Endothelial cell of umbilical vein (primary cell): ENCODE results near the gene LRRC71. TPM values are rescaled to one million over a fixed set of nuclear protein-coding genes. Genes with fewer than 3 reads are reported as not detected.
A peak's percentile ranks its signal among the peaks of the same experiment; 100 is the strongest.

ENCODE experiments used
- BruUV-seq: library from RNA; stranded (reverse); fragments of 400-500 nt; replicated peaks from 2 replicates; lab custom pipeline; 2021; lab: Mats Ljungman, UMichigan
- CTCF ChIA-PET: fragments of 300-600, 350-600 bp; sonication (Branson Sonifier 250); formaldehyde crosslinking; loops from one replicate; lab custom pipeline; 2021; ENCODE audit warnings: antibody characterized with exemption, inconsistent platforms; lab: Charles Lee
- POLR2A ChIA-PET: fragments of 300-600, 350-600 bp; sonication (Branson Sonifier 250); formaldehyde crosslinking; loops from one replicate; lab custom pipeline; 2021; ENCODE audit warnings: antibody characterized with exemption, inconsistent platforms; lab: Charles Lee
- DNase-seq: peaks from one replicate; pipeline ENCODE4 v3.0.0-alpha.2; 2011; ENCODE audit warnings: low read depth, low spot score
- FAIRE-seq: peaks from 2 replicates; lab custom pipeline; 2011; peaks lifted over from hg19 to GRCh38; lab: Jason Lieb, UNC
- H2AFZ ChIP-seq: 2 replicates; pipeline ENCODE4 v1.6.0; 2012; ENCODE audit warnings: low read depth, low read length, control low read depth, inconsistent platforms
- H3K27ac ChIP-seq: 2 replicates; pipeline ENCODE4 v1.5.1; 2011; ENCODE audit warnings: low read depth, mild to moderate bottlenecking, control low read depth, low read length, moderate library complexity; ENCODE audit not compliant: insufficient read depth
- H3K27me3 ChIP-seq, 2 experiments: 2 replicates each; pipeline versions ENCODE4 v1.6.0 to v1.6.1; 2011; ENCODE audit warnings: low read length in 2 of 2, mixed read lengths in 1 of 2; ENCODE audit not compliant: control insufficient read depth in 2 of 2, insufficient read depth in 2 of 2
- H3K36me3 ChIP-seq, 2 experiments: 2 replicates in 1 of 2; 3 replicates in 1 of 2; pipeline ENCODE4 v1.5.1; 2011; ENCODE audit warnings: low read length in 2 of 2, mild to moderate bottlenecking in 1 of 2, moderate library complexity in 1 of 2; ENCODE audit not compliant: control insufficient read depth in 2 of 2, insufficient read depth in 2 of 2; ENCODE audit errors: extremely low read depth in 1 of 2
- H3K4me1 ChIP-seq: 3 replicates; pipeline ENCODE4 v1.5.1; 2011; ENCODE audit warnings: mild to moderate bottlenecking, low read length; ENCODE audit not compliant: control insufficient read depth, insufficient read depth; ENCODE audit errors: extremely low read depth
- H3K4me2 ChIP-seq: 2 replicates; pipeline ENCODE4 v1.6.1; 2011; ENCODE audit warnings: low read length, control low read depth, mixed read lengths; ENCODE audit not compliant: insufficient read depth
- H3K4me3 ChIP-seq, 3 experiments: fragments of 200-600 bp in 1 of 3; sonication (generic), shearing (Covaris generic) in 1 of 3; replicated peaks in 1 of 3; 2 replicates each; pipeline ENCODE4 v1.5.1; 2011 to 2016; ENCODE audit warnings: control low read depth in 3 of 3, low read length in 3 of 3, mild to moderate bottlenecking in 2 of 3, inconsistent platforms in 1 of 3, low read depth in 1 of 3, moderate library complexity in 1 of 3; ENCODE audit not compliant: insufficient read depth in 1 of 3
- H3K79me2 ChIP-seq: 2 replicates; pipeline ENCODE4 v1.6.0; 2012; ENCODE audit warnings: low read length, inconsistent platforms; ENCODE audit not compliant: control insufficient read depth, insufficient read depth
- H3K9ac ChIP-seq: replicated peaks from 2 replicates; pipeline ENCODE3; 2011; ENCODE audit warnings: low read length, control low read depth; ENCODE audit not compliant: insufficient read depth; ENCODE audit errors: extremely low read depth
- H3K9me1 ChIP-seq: replicated peaks from 3 replicates; pipeline ENCODE4 v1.6.0; 2011; ENCODE audit warnings: mild to moderate bottlenecking, low read length; ENCODE audit not compliant: control insufficient read depth, insufficient read depth; ENCODE audit errors: extremely low read depth
- H3K9me3 ChIP-seq: replicated peaks from 2 replicates; pipeline ENCODE4 v1.5.1; 2012; ENCODE audit warnings: low read length, inconsistent platforms; ENCODE audit not compliant: control insufficient read depth, insufficient read depth
- H4K20me1 ChIP-seq: replicated peaks from 2 replicates; pipeline ENCODE3; 2011; ENCODE audit warnings: mild to moderate bottlenecking, low read length; ENCODE audit not compliant: control insufficient read depth, insufficient read depth; ENCODE audit errors: extremely low read depth
- EZH2 ChIP-seq: IDR thresholded peaks from 2 replicates; pipeline ENCODE4 v1.6.1; 2012; ENCODE audit warnings: borderline replicate concordance, low read depth, mild to moderate bottlenecking, moderate library complexity, low read length, inconsistent platforms; ENCODE audit not compliant: severe bottlenecking
- FOS ChIP-seq: IDR thresholded peaks from 2 replicates; pipeline ENCODE4 v1.6.1; 2011; ENCODE audit warnings: mild to moderate bottlenecking, low read length, moderate library complexity, borderline replicate concordance; ENCODE audit not compliant: insufficient read depth
- GATA2 ChIP-seq: IDR thresholded peaks from 2 replicates; pipeline ENCODE4 v1.7.0; 2011; ENCODE audit warnings: low read depth, mild to moderate bottlenecking, moderate library complexity, mixed read lengths, low read length; ENCODE audit not compliant: insufficient read length, insufficient read depth
- JUN ChIP-seq: IDR thresholded peaks from 2 replicates; pipeline ENCODE4 v1.6.1; 2011; ENCODE audit warnings: borderline replicate concordance, low read depth; ENCODE audit not compliant: insufficient read length, insufficient read depth
- MYC ChIP-seq: IDR thresholded peaks from one replicate; pipeline ENCODE4 v1.6.1; 2011; ENCODE audit warnings: mild to moderate bottlenecking, low read depth, low read length
- POLR2A ChIP-seq: IDR thresholded peaks from 2 replicates; pipeline ENCODE4 v1.6.1; 2012; ENCODE audit warnings: low read depth, mild to moderate bottlenecking, control low read depth, low read length
- POLR2AphosphoS5 ChIP-seq: IDR thresholded peaks from 2 replicates; pipeline ENCODE4 v1.6.1; 2012; ENCODE audit warnings: low read depth, mild to moderate bottlenecking, control low read depth, low read length, moderate library complexity; ENCODE audit not compliant: insufficient read depth
- dilution Hi-C: fragments of 300-500 bp; cut with MboI; formaldehyde crosslinking; loops from one replicate; pipeline ENCODE4 v1.15.0; 2019; ENCODE audit warnings: low sequenced_read_pairs; ENCODE audit not compliant: extremely low pct_ligation_motif_present
- intact Hi-C: fragments of 100-400 bp; cut with micrococcal nuclease; formaldehyde crosslinking; loops from one replicate; pipeline ENCODE4 v1.10.0; 2022
- microRNA counts: library from miRNA; unstranded; fragments of <30 nt; microRNA quantifications from one replicate; lab custom pipeline; 2016
- microRNA-seq: library from miRNA; unstranded; fragments of <30 nt; microRNA quantifications from one replicate; pipeline ENCODE4 v1.2.0, GENCODE V29; 2021; ENCODE audit warnings: borderline number of aligned reads, borderline replicate concordance
- polyA plus RNA-seq, 4 experiments: library from polyadenylated mRNA; depleted of rRNA in 3 of 4; stranded (reverse) in 3 of 4; unstranded in 1 of 4; fragments of >200 nt; gene quantifications; 2 replicates each; pipeline versions ENCODE4 v1.2.1 to v1.2.3, GENCODE V29; 2011 to 2012; ENCODE audit warnings: missing spikeins in 1 of 4
- small RNA-seq: library from RNA; depleted of rRNA; stranded (forward); fragments of <200 nt; gene quantifications from one replicate; pipeline ENCODE3, GENCODE V24; 2012; ENCODE audit warnings: low replicate concordance, low read depth; ENCODE audit not compliant: insufficient read depth, insufficient read length
- total RNA-seq: library from RNA; stranded (reverse); gene quantifications from 2 replicates; pipeline ENCODE4 v1.2.3, GENCODE V29; 2021
- TF ChIP-seq, protein P1 (sequence below): IDR thresholded peaks from 2 replicates; pipeline ENCODE4 v1.6.1; 2011; ENCODE audit not compliant: insufficient read depth, insufficient read length
- TF ChIP-seq, protein P2 (sequence below), 2 donors: IDR thresholded peaks; 1 replicate in 1 of 2; 2 replicates in 1 of 2; pipeline ENCODE4 v1.5.1; 2011; ENCODE audit warnings: low read length in 2 of 2, mild to moderate bottlenecking in 2 of 2, moderate library complexity in 2 of 2, control low read depth in 1 of 2, inconsistent platforms in 1 of 2, low read depth in 1 of 2; ENCODE audit not compliant: insufficient read depth in 1 of 2; ENCODE audit errors: extremely low read depth in 1 of 2

The LRRC71 gene
- total and polyA plus RNA-seq, 2 donors (not counting 3 experiments of a cell fraction or from before 2014, with no cell fraction given): 0.35 to 0.66 TPM

DNA sequence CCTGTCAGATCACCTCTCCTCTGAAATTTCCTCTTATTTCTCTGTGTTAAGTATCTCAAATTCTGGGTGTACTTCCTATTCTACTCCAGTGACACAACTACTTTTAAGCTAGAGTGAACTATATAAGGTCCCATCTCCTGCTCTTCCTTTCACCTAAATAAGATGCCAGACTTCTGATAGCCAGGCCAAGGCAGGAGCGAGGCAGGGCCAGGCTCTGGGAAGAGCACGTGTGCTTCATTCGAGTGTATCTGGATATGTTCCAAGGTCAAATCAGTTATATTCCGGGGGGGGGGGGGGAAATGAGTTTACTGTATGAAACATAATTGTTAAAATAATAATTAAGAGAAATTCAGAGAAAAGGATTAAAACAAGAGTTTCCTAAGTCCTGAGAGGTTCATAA lies 60.1 kb downstream of the LRRC71 start:
- CTCF ChIA-PET: interaction anchor here (1.2 to 1.7 kb wide), 2 partner anchors 10 to 93 kb away, joined by 3 to 5 read pairs; no protein-coding TSS in a partner anchor
- TF ChIP-seq POLR2AphosphoS5 (no peak), GATA2 (no peak), FOS (no peak), POLR2A (no peak), JUN (no peak), EZH2 (no peak), MYC (no peak)
- TF ChIP-seq, protein P1, sequence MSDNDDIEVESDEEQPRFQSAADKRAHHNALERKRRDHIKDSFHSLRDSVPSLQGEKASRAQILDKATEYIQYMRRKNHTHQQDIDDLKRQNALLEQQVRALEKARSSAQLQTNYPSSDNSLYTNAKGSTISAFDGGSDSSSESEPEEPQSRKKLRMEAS: no peak
- TF ChIP-seq, protein P2, sequence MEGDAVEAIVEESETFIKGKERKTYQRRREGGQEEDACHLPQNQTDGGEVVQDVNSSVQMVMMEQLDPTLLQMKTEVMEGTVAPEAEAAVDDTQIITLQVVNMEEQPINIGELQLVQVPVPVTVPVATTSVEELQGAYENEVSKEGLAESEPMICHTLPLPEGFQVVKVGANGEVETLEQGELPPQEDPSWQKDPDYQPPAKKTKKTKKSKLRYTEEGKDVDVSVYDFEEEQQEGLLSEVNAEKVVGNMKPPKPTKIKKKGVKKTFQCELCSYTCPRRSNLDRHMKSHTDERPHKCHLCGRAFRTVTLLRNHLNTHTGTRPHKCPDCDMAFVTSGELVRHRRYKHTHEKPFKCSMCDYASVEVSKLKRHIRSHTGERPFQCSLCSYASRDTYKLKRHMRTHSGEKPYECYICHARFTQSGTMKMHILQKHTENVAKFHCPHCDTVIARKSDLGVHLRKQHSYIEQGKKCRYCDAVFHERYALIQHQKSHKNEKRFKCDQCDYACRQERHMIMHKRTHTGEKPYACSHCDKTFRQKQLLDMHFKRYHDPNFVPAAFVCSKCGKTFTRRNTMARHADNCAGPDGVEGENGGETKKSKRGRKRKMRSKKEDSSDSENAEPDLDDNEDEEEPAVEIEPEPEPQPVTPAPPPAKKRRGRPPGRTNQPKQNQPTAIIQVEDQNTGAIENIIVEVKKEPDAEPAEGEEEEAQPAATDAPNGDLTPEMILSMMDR (IDR thresholded peaks at IDR 0.05; ENCODE audit: extremely low read depth in 1 of 2, insufficient read depth in 1 of 2, low read depth in 1 of 2, low read length in 2 of 2): no peak
- no peaks in the 10 kb centered on the region for H3K27me3 ChIP-seq
- no peak overlapping the region for H3K27ac ChIP-seq
- intact Hi-C loops (no loop called here), dilution Hi-C loops (no loop called here)
- H3K79me2 ChIP-seq: no peaks in the 10 kb centered on the region
- no peaks in the 10 kb centered on the region for H4K20me1 ChIP-seq
- H3K9ac ChIP-seq: no peak overlapping the region
- no peaks in the 10 kb centered on the region for H3K9me1 ChIP-seq
- POLR2A ChIA-PET: no interaction called here
- no peaks in the 10 kb centered on the region for H3K9me3 ChIP-seq
- peaks cover 0 to 20% of the 10 kb centered on the region in 2 experiments for H3K36me3 ChIP-seq
- no TSS peak for BruUV-seq
- DNase-seq (no peak), FAIRE-seq (no peak)
- H3K4me2 ChIP-seq: no peak overlapping the region
- H2AFZ ChIP-seq: no peak overlapping the region
- no peak overlapping the region for H3K4me3 ChIP-seq
- H3K4me1 ChIP-seq: no peaks in the 10 kb centered on the region

MicroRNAs encoded within 50 kb of the gene (microRNA counts, 767-probe panel; counts per million panel counts)
- microRNA hsa-miR-765 (lab: Ali Mortazavi, UCI): 723 counts per million, percentile 96 among the panel's probes with 10 or more counts

Small RNA genes lying within 50 kb of the gene (microRNA-seq; reads per million reads assigned to microRNA genes)
- gene MIR765: not detected

Small RNA genes lying within 50 kb of the gene (small RNA-seq; reads per million reads assigned to genes)
- not detected for gene MIR765

Other genes with a start within 250 kb of the LRRC71 start
- 269 and 274 TPM in 2 replicates for gene NES, start 243.2 kb upstream of the LRRC71 start, total RNA-seq
- 15.5 and 19.4 TPM in 2 replicates for gene NES, start 243.2 kb upstream of the LRRC71 start, polyA plus RNA-seq
- gene CRABP2, start 215.0 kb upstream of the LRRC71 start, total RNA-seq: 1.0 and 2.6 TPM in 2 replicates
- 0.21 and 0.32 TPM in 2 replicates for gene CRABP2, start 215.0 kb upstream of the LRRC71 start, polyA plus RNA-seq
- 12.8 and 15.5 TPM in 2 replicates for gene METTL25B, start 192.2 kb upstream of the LRRC71 start, total RNA-seq
- gene METTL25B, start 192.2 kb upstream of the LRRC71 start, polyA plus RNA-seq: 15.0 and 17.3 TPM in 2 replicates
- 32.1 and 35.3 TPM in 2 replicates for gene ISG20L2, start 191.9 kb upstream of the LRRC71 start, total RNA-seq
- gene ISG20L2, start 191.9 kb upstream of the LRRC71 start, polyA plus RNA-seq: 32.0 and 33.2 TPM in 2 replicates
- gene MRPL24, start 179.5 kb upstream of the LRRC71 start, total RNA-seq: 63.3 and 77.7 TPM in 2 replicates
- gene MRPL24, start 179.5 kb upstream of the LRRC71 start, polyA plus RNA-seq: 46.5 and 47.9 TPM in 2 replicates
- gene HDGF, start 169.0 kb upstream of the LRRC71 start, total RNA-seq: 279 and 298 TPM in 2 replicates
- gene HDGF, start 169.0 kb upstream of the LRRC71 start, polyA plus RNA-seq: 94.7 and 95.1 TPM in 2 replicates
- gene PRCC, start 153.1 kb upstream of the LRRC71 start, total RNA-seq: 65.1 and 71.5 TPM in 2 replicates
- gene PRCC, start 153.1 kb upstream of the LRRC71 start, polyA plus RNA-seq: 76.9 and 77.4 TPM in 2 replicates
- gene SH2D2A, start 103.8 kb upstream of the LRRC71 start, total RNA-seq: 1.1 and 1.8 TPM in 2 replicates
- gene SH2D2A, start 103.8 kb upstream of the LRRC71 start, polyA plus RNA-seq: 0.41 and 0.92 TPM in 2 replicates
- not detected in 2 replicates for gene INSRR, start 61.5 kb upstream of the LRRC71 start, total RNA-seq
- gene INSRR, start 61.5 kb upstream of the LRRC71 start, polyA plus RNA-seq: not detected in 2 replicates
- gene NTRK1, start 59.8 kb upstream of the LRRC71 start, total RNA-seq: not detected in 2 replicates
- gene NTRK1, start 59.8 kb upstream of the LRRC71 start, polyA plus RNA-seq: 0.07 TPM in 1 of 2 replicates, not detected in the other
- 88.7 and 90.7 TPM in 2 replicates for gene PEAR1, start 26.9 kb upstream of the LRRC71 start, total RNA-seq
- gene PEAR1, start 26.9 kb upstream of the LRRC71 start, polyA plus RNA-seq: 101 and 106 TPM in 2 replicates
- 27.2 and 28.0 TPM in 2 replicates for gene ARHGEF11, start 125.1 kb downstream of the LRRC71 start, total RNA-seq
- gene ARHGEF11, start 125.1 kb downstream of the LRRC71 start, polyA plus RNA-seq: 18.2 and 18.8 TPM in 2 replicates
- gene ETV3L, start 179.2 kb downstream of the LRRC71 start, total RNA-seq: not detected in 2 replicates
- not detected in 2 replicates for gene ETV3L, start 179.2 kb downstream of the LRRC71 start, polyA plus RNA-seq
- gene ETV3, start 217.8 kb downstream of the LRRC71 start, total RNA-seq: 22.3 and 25.2 TPM in 2 replicates
- gene ETV3, start 217.8 kb downstream of the LRRC71 start, polyA plus RNA-seq: 5.9 and 6.8 TPM in 2 replicates